Caco-2 (cell line): ENCODE measurements around the gene HIVEP1. TPM values are rescaled to one million over a fixed set of nuclear protein-coding genes. Genes with fewer than 3 reads are reported as not detected.

ENCODE experiments used
- BruUV-seq: library from RNA; stranded (reverse); fragments of 400-500 nt; replicated peaks from 2 replicates; lab custom pipeline; 2021; lab: Mats Ljungman, UMichigan
- CTCF ChIA-PET: fragments of 300-600 bp; sonication (Branson Sonifier 250); formaldehyde crosslinking; loops from one replicate; lab custom pipeline; 2022; ENCODE audit warnings: antibody characterized with exemption; lab: Charles Lee
- POLR2A ChIA-PET: fragments of 300-600 bp; sonication (Branson Sonifier 250); formaldehyde crosslinking; loops from one replicate; lab custom pipeline; 2022; ENCODE audit warnings: antibody characterized with exemption; lab: Charles Lee
- DNase-seq, 2 experiments: peaks; one replicate each; pipeline versions ENCODE4 v3.0.0 to v3.0.0-alpha.2; 2020 to 2022
- H3K27me3 ChIP-seq: replicated peaks from 2 replicates; pipeline ENCODE4 v1.6.0; 2011; ENCODE audit warnings: low read length; ENCODE audit not compliant: control insufficient read depth, insufficient read depth
- H3K36me3 ChIP-seq: 2 replicates; pipeline ENCODE4 v1.5.1; 2011; ENCODE audit warnings: low read length; ENCODE audit not compliant: control insufficient read depth, insufficient read depth
- H3K4me1 ChIP-seq: fragments of 250-450 bp; sonication (Bioruptor Pico); 2 replicates; pipeline ENCODE4 v1.5.1; 2020; ENCODE audit warnings: mild to moderate bottlenecking
- H3K4me3 ChIP-seq: 2 replicates; pipeline ENCODE4 v1.5.1; 2011; ENCODE audit warnings: low read depth, mild to moderate bottlenecking, control low read depth, low read length
- H3K9me3 ChIP-seq: fragments of 250-450 bp; sonication (Bioruptor Pico); 2 replicates; pipeline ENCODE4 v1.5.1; 2020; ENCODE audit warnings: mild to moderate bottlenecking, moderate library complexity
- H3K27ac Mint-ChIP-seq: one replicate; pipeline ENCODE4 v1.8.0; 2022; ENCODE audit warnings: mixed read lengths; ENCODE audit not compliant: unreplicated experiment
- H3K27me3 Mint-ChIP-seq: one replicate; pipeline ENCODE4 v1.8.0; 2022; ENCODE audit warnings: mixed read lengths; ENCODE audit not compliant: insufficient read depth, unreplicated experiment
- H3K36me3 Mint-ChIP-seq: one replicate; pipeline ENCODE4 v1.8.0; 2022; ENCODE audit warnings: mild to moderate bottlenecking, mixed read lengths; ENCODE audit not compliant: insufficient read depth, unreplicated experiment
- H3K4me1 Mint-ChIP-seq: one replicate; pipeline ENCODE4 v1.8.0; 2022; ENCODE audit warnings: low read depth, mixed read lengths; ENCODE audit not compliant: unreplicated experiment
- H3K4me3 Mint-ChIP-seq: one replicate; pipeline ENCODE4 v1.8.0; 2022; ENCODE audit warnings: mild to moderate bottlenecking, moderate library complexity, mixed read lengths; ENCODE audit not compliant: unreplicated experiment
- H3K9me3 Mint-ChIP-seq: one replicate; pipeline ENCODE4 v1.8.0; 2022; ENCODE audit warnings: mixed read lengths; ENCODE audit not compliant: unreplicated experiment
- CTCF ChIP-seq, 2 experiments: fragments of 200-600 bp in 1 of 2; IDR thresholded peaks; 1 replicate in 1 of 2; 2 replicates in 1 of 2; pipeline versions ENCODE4 v1.5.1 to v1.8.0; 2011 to 2022; ENCODE audit warnings: antibody characterized with exemption in 1 of 2, control low read depth in 1 of 2, inconsistent platforms in 1 of 2, low read depth in 1 of 2, low read length in 1 of 2, mild to moderate bottlenecking in 1 of 2, moderate library complexity in 1 of 2; ENCODE audit not compliant: insufficient read depth in 1 of 2, severe bottlenecking in 1 of 2, unreplicated experiment in 1 of 2
- intact Hi-C: fragments of 100-400 bp; cut with micrococcal nuclease; formaldehyde crosslinking; loops from one replicate; pipeline ENCODE4 v1.10.0; 2022; ENCODE audit not compliant: unreplicated experiment
- total RNA-seq: library from RNA; stranded (reverse); gene quantifications from 2 replicates; pipeline ENCODE4 v1.2.3, GENCODE V29; 2022

HIVEP1 gene
- total RNA-seq, 1 experiment from 2014 or later: 22.8 TPM

- Mint-ChIP-seq H3K27ac (no peak overlapping the region), H3K9me3 (no peaks in the 10 kb centered on the region), H3K27me3 (no peaks in the 10 kb centered on the region), H3K36me3 (peaks cover 20% of the 10 kb centered on the region), H3K4me1 (peaks cover 9% of the 10 kb centered on the region), H3K4me3 (no peak overlapping the region)
- ChIA-PET POLR2A (interaction anchor here (0.6 kb wide), 1 partner anchor 21 kb away, joined by 6 read pairs; no protein-coding TSS in a partner anchor), CTCF (no interaction called here)
- no peak overlapping the region for H3K4me3 ChIP-seq
- no peaks in the 10 kb centered on the region for H3K36me3 ChIP-seq
- H3K4me1 ChIP-seq: peaks cover 8% of the 10 kb centered on the region; the same call in 1 of the 2 replicates
- no peak for DNase-seq
- no TSS peak for BruUV-seq
- H3K27me3 ChIP-seq: no peaks in the 10 kb centered on the region
- no peak for TF ChIP-seq CTCF (IDR thresholded peaks at IDR 0.05; ENCODE audit: insufficient read depth in 1 of 2, low read depth in 1 of 2, low read length in 1 of 2, severe bottlenecking in 1 of 2, unreplicated experiment in 1 of 2)
- intact Hi-C loops: no loop called here
- H3K9me3 ChIP-seq: no peaks in the 10 kb centered on the region; the same call in 1 of the 2 replicates
Measured at GRCh38 chr6:12115492-12115891, 103.4 kb downstream of the HIVEP1 start.

GRCh38 chr6:12116264-12116800 lies 104.2 kb downstream of the HIVEP1 start:
- peaks cover 20% of the 10 kb centered on the region for H3K36me3 Mint-ChIP-seq
- no peaks in the 10 kb centered on the region for H3K27me3 Mint-ChIP-seq
- BruUV-seq: no TSS peak
- Histone ChIP-seq H3K27me3 (no peaks in the 10 kb centered on the region), H3K9me3 (no peaks in the 10 kb centered on the region; the same call in 1 of the 2 replicates), H3K4me3 (no peak overlapping the region), H3K36me3 (peaks cover under 1% of the 10 kb centered on the region; the same call in 1 of the 2 replicates), H3K4me1 (peaks cover 8% of the 10 kb centered on the region; the same call in 1 of the 2 replicates)
- H3K9me3 Mint-ChIP-seq: no peaks in the 10 kb centered on the region
- POLR2A ChIA-PET: no interaction called here
- no peak overlapping the region for H3K4me3 Mint-ChIP-seq
- DNase-seq: no peak
- peaks cover 9% of the 10 kb centered on the region for H3K4me1 Mint-ChIP-seq
- TF ChIP-seq CTCF (IDR thresholded peaks at IDR 0.05; ENCODE audit: insufficient read depth in 1 of 2, low read depth in 1 of 2, low read length in 1 of 2, severe bottlenecking in 1 of 2, unreplicated experiment in 1 of 2): no peak
- CTCF ChIA-PET: no interaction called here
- H3K27ac Mint-ChIP-seq: no peak overlapping the region
- intact Hi-C loops: no loop called here

GRCh38 chr6:12116978-12117377 lies 104.9 kb downstream of the HIVEP1 start:
- peaks cover 2% of the 10 kb centered on the region; the same call in 1 of the 2 replicates for H3K36me3 ChIP-seq
- no peaks in the 10 kb centered on the region; the same call in 1 of the 2 replicates for H3K9me3 ChIP-seq
- H3K4me1 ChIP-seq: peaks cover 8% of the 10 kb centered on the region; the same call in 1 of the 2 replicates
- Mint-ChIP-seq H3K4me1 (peaks cover 9% of the 10 kb centered on the region), H3K9me3 (no peaks in the 10 kb centered on the region), H3K27ac (no peak overlapping the region), H3K4me3 (no peak overlapping the region), H3K36me3 (peaks cover 26% of the 10 kb centered on the region), H3K27me3 (no peaks in the 10 kb centered on the region)
- BruUV-seq: no TSS peak
- no peak overlapping the region for H3K4me3 ChIP-seq
- no peak for DNase-seq
- POLR2A ChIA-PET: no interaction called here
- CTCF ChIA-PET: no interaction called here
- intact Hi-C loops: no loop called here
- no peaks in the 10 kb centered on the region for H3K27me3 ChIP-seq
- TF ChIP-seq CTCF (IDR thresholded peaks at IDR 0.05; ENCODE audit: insufficient read depth in 1 of 2, low read depth in 1 of 2, low read length in 1 of 2, severe bottlenecking in 1 of 2, unreplicated experiment in 1 of 2): no peak
